Effector CD8-positive, alpha-beta T cell (primary cell): Measurements from ENCODE around the gene GALT.
A peak's percentile ranks its signal among the peaks of the same experiment; 100 is the strongest.

Source experiments
- DNase-seq: peaks from one replicate; lab custom pipeline; 2025; lab: John Stamatoyannopoulos, UW

The GALT gene

GRCh38 chr9:34651876-34652601, 5.6 kb downstream of the GALT start, which contains the start of gene IL11RA:
Gene IL11RA (plus strand): TSS chr9:34652185. CDS start chr9:34655218, 3,033 bp downstream.
- no peak for DNase-seq

GRCh38 chr9:34652602-34653000, 6.1 kb downstream of the GALT start:
- no peak for DNase-seq

- no peak for DNase-seq
Observed at GRCh38 chr9:34653151-34654072, 6.9 kb downstream of the GALT start.

- no peak for DNase-seq
Observed at GRCh38 chr9:34654323-34655051, 8.0 kb downstream of the GALT start.

- DNase-seq, result no peak
Observed at GRCh38 chr9:34655394-34655793, 8.9 kb downstream of the GALT start.

GRCh38 chr9:34656992-34657391, 10.5 kb downstream of the GALT start:
- DNase-seq, result no peak

GRCh38 chr9:34658461-34658860, 12.0 kb downstream of the GALT start:
- no peak for DNase-seq

GRCh38 chr9:34659592-34660253, 13.2 kb downstream of the GALT start:
- no peak for DNase-seq

GRCh38 chr9:34662526-34663302, 16.2 kb downstream of the GALT start, which contains the start of gene CCL27:
Gene CCL27 (minus strand): TSS chr9:34662657. CDS start chr9:34662633, 24 bp downstream.
- DNase-seq, result no peak

- DNase-seq, result no peak
Observed at GRCh38 chr9:34663303-34663605, 16.8 kb downstream of the GALT start.

GRCh38 chr9:34664281-34665066, 18.0 kb downstream of the GALT start:
- DNase-seq, result peak; percentile 58

GRCh38 chr9:34665067-34665380, 18.5 kb downstream of the GALT start:
- no peak for DNase-seq

GRCh38 chr9:34665381-34666250, 19.1 kb downstream of the GALT start:
- DNase-seq, result peak; percentile 86

- DNase-seq, result no peak
Observed at GRCh38 chr9:34669809-34670562, 23.5 kb downstream of the GALT start.

- DNase-seq, result no peak
Observed at GRCh38 chr9:34671307-34671706, 24.8 kb downstream of the GALT start.

GRCh38 chr9:34674440-34674839, 28.0 kb downstream of the GALT start:
- no peak for DNase-seq

- DNase-seq, result peak; percentile 20
Observed at GRCh38 chr9:34675048-34675714, 28.7 kb downstream of the GALT start.

GRCh38 chr9:34675869-34676268, 29.4 kb downstream of the GALT start:
- no peak for DNase-seq
